Upper lobe of left lung (tissue), 6 donors: ENCODE data around the gene LUZP1. TPM values are rescaled to one million over a fixed set of nuclear protein-coding genes. Genes with fewer than 3 reads are reported as not detected.
A peak's percentile ranks its signal among the peaks of the same experiment; 100 is the strongest.

Experiments used
- ATAC-seq, 2 donors: fragments of 200-7000 bp; cut with Tn5 transposase; one replicate each; pipeline ENCODE4 v1.9.1; 2022; ENCODE audit warnings: mild to moderate bottlenecking in 2 of 2, moderate library complexity in 2 of 2; ENCODE audit not compliant: low FRiP score in 2 of 2
- DNase-seq, 2 donors: peaks; one replicate each; pipeline ENCODE4 v3.0.0-alpha.2; 2019 to 2020
- H3K27ac ChIP-seq, 4 donors: fragments of 200-600 bp; sonication (generic); one replicate each; pipeline ENCODE4 v1.5.1; 2016 to 2019
- H3K27me3 ChIP-seq, 4 donors: fragments of 200-600 bp; sonication (generic); one replicate each; pipeline ENCODE4 v1.5.1; 2017 to 2019
- H3K36me3 ChIP-seq, 4 donors: fragments of 200-600 bp; sonication (generic); one replicate each; pipeline ENCODE4 v1.5.1; 2016 to 2019
- H3K4me1 ChIP-seq, 4 donors: fragments of 200-600 bp; sonication (generic); one replicate each; pipeline ENCODE4 v1.5.1; 2018 to 2019
- H3K4me3 ChIP-seq, 4 donors: fragments of 200-600 bp; sonication (generic); one replicate each; pipeline ENCODE4 v1.5.1; 2017 to 2019; ENCODE audit warnings: mild to moderate bottlenecking in 2 of 4, moderate library complexity in 1 of 4
- H3K9me3 ChIP-seq, 4 donors: fragments of 200-600 bp; sonication (generic); one replicate each; pipeline ENCODE4 v1.5.1; 2018 to 2019
- CTCF ChIP-seq, 6 experiments: fragments of 450-650 bp in 4 of 6; fragments of 200-600 bp in 2 of 6; sonication (generic) in 2 of 6; IDR thresholded peaks; one replicate each; pipeline ENCODE4 v1.5.1; 2016 to 2019; ENCODE audit warnings: antibody characterized with exemption in 6 of 6
- EP300 ChIP-seq, 4 donors: sonication (generic); formaldehyde crosslinking; IDR thresholded peaks; one replicate each; pipeline ENCODE4 v1.5.1; 2017; ENCODE audit warnings: antibody characterized with exemption in 4 of 4, control low read depth in 2 of 4
- POLR2A ChIP-seq, 4 donors: fragments of 450-650 bp; IDR thresholded peaks; one replicate each; pipeline ENCODE4 v1.5.1; 2016 to 2017; ENCODE audit warnings: antibody characterized with exemption in 4 of 4, mild to moderate bottlenecking in 2 of 4
- POLR2AphosphoS5 ChIP-seq, 2 donors: sonication (generic); formaldehyde crosslinking; IDR thresholded peaks; one replicate each; pipeline ENCODE4 v1.5.1; 2017; ENCODE audit warnings: antibody characterized with exemption in 2 of 2
- WGBS, 2 donors: methylation state at CpG; one replicate each; pipeline ENCODE4 v1.1.5; 2017 to 2018; 5-methylcytosine and 5-hydroxymethylcytosine counted together
- total RNA-seq, 6 donors: library from RNA; depleted of rRNA in 4 of 6; stranded (reverse); fragments of >200 nt in 4 of 6; gene quantifications; one replicate each; pipeline versions ENCODE4 v1.1.0 to v1.2.1, GENCODE V29; 2016 to 2021
- donor health status: DM: no; HTN: no; CAD: no; lungs with moderate emphysema.
- donor health status: DM: no; HTN: yes; CAD: no; lungs with severe emphysema.

LUZP1 gene
- total RNA-seq, 6 donors from 2014 or later = 12.6 to 33.0 (median 21.2) TPM

DNA sequence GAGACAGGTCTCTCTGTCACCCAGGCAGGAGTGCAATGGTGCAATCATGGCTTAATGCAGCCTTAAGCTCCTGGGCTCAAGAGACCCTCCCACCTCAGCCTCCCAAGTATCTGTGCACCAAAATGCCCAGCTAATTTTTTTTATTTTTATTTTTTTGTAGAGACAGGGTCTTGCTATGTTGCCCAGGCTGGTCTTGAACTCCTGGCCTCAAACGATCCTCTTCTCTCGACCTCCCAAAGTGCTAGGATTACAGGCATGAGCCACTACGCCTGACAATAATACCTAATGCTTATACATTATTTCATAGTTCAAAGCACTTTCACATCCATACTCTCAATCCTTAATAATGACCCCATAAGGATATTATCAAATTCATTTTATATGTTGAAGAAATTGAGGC, 48.3 kb downstream of the LUZP1 start:
- H3K27ac ChIP-seq = peak overlapping the region in 1 of 4 donors; percentile 53
- no peak for ATAC-seq
- no peaks in the 10 kb centered on the region for H3K36me3 ChIP-seq
- no peak overlapping the region for H3K4me3 ChIP-seq
- no peaks in the 10 kb centered on the region for H3K27me3 ChIP-seq
- WGBS, 2 donors = 94 to 96% methylated on average over 3 of the region's 3 CpGs
- H3K9me3 ChIP-seq = no peaks in the 10 kb centered on the region
- no peak for TF ChIP-seq POLR2A (IDR thresholded peaks at IDR 0.05)
- TF ChIP-seq EP300 (IDR thresholded peaks at IDR 0.05) = no peak
- no peak for TF ChIP-seq CTCF (IDR thresholded peaks at IDR 0.05)
- peaks cover 22 to 50% (median 31%) of the 10 kb centered on the region in 4 donors for H3K4me1 ChIP-seq
- no peak for DNase-seq

DNA sequence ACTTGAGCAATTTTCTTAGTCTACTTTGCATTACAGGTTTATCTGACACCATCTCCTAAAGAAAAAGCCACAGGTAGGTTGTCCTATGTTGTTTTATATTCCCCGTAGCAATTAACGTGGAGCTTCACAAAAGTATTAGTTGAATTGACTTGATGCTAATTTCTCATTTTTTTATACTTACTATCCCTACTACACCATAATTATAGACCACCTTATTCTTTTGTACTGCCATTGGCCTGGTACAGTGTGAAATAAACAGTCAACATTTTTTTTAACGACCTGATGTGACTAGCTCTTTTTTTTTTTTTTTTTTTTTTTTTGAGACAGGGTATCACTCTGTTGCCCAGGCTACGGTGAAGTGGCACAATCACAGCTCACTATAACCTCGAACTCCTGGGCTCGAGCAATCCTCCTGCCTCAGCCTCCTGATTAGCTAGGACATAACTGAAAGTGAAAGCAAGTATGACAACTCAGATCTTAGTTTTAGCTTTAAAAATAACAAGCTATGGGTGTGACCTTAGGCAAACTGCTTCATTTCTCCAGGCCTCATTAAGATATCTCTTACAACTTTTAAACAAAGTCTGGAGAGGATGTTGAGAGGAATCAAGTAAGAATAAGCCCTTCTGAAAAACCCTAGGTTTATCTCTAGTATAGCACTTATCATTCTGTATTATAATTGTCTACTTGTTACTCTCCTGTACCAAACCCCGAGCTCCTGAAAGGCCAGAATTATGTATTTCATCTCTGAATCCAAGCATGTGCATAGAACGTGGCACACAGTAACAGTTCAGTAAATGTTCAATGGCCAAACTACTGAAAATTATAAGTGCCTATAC, 49.5 kb downstream of the LUZP1 start:
- no peak for TF ChIP-seq POLR2A (IDR thresholded peaks at IDR 0.05)
- no peak for TF ChIP-seq EP300 (IDR thresholded peaks at IDR 0.05)
- no peak for TF ChIP-seq CTCF (IDR thresholded peaks at IDR 0.05)
- Histone ChIP-seq H3K27me3 (no peaks in the 10 kb centered on the region), H3K36me3 (no peaks in the 10 kb centered on the region), H3K4me1 (peaks cover 29 to 62% (median 40%) of the 10 kb centered on the region in 4 donors), H3K27ac (peak overlapping the region; percentile 1 to 54 (median 38)), H3K4me3 (peak overlapping the region in 1 of 4 donors; percentile 7), H3K9me3 (no peaks in the 10 kb centered on the region)
- peak in 1 of 2 donors; percentile 27 for ATAC-seq
- DNase-seq = no peak
- WGBS, 2 donors = 40 to 46% methylated on average over 8 of the region's 8 CpGs

DNA sequence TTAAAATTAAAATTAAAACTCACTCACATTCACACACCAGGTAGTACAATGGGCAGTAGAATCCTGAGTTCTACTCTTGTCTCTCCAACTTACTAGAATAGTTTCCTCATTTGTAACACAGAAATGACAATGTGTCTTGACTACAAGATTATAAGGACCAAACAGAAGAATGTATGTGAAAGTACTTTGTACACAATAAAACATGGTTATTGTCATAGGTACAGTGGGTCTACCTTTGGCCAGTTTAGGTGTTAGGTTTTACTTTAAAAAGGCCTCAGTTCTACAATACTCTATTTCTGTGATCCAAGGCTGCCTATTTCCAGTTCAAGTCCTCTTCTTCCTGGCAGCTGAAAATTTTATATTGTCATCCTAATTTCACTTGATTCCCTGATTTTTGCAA, 50.2 kb downstream of the LUZP1 start:
- no peaks in the 10 kb centered on the region for H3K9me3 ChIP-seq
- H3K4me3 ChIP-seq = no peak overlapping the region
- peaks cover 30 to 69% (median 40%) of the 10 kb centered on the region in 4 donors for H3K4me1 ChIP-seq
- no peak for TF ChIP-seq POLR2A (IDR thresholded peaks at IDR 0.05)
- no peak for TF ChIP-seq POLR2AphosphoS5 (IDR thresholded peaks at IDR 0.05)
- TF ChIP-seq CTCF (IDR thresholded peaks at IDR 0.05) = no peak
- TF ChIP-seq EP300 (IDR thresholded peaks at IDR 0.05) = no peak
- no peak for DNase-seq
- no peaks in the 10 kb centered on the region for H3K27me3 ChIP-seq
- H3K27ac ChIP-seq = no peak overlapping the region
- H3K36me3 ChIP-seq = no peaks in the 10 kb centered on the region
- ATAC-seq = no peak

GRCh38 chr1:23116921-23117699, 51.5 kb downstream of the LUZP1 start:
- peaks cover 29 to 64% (median 35%) of the 10 kb centered on the region in 4 donors for H3K4me1 ChIP-seq
- WGBS, 2 donors = 45 to 66% methylated on average over 2 of the region's 2 CpGs
- no peaks in the 10 kb centered on the region for H3K9me3 ChIP-seq
- H3K27ac ChIP-seq = no peak overlapping the region
- H3K4me3 ChIP-seq = no peak overlapping the region
- DNase-seq (no peak), ATAC-seq (no peak)
- no peak for TF ChIP-seq POLR2A (IDR thresholded peaks at IDR 0.05)
- no peak for TF ChIP-seq POLR2AphosphoS5 (IDR thresholded peaks at IDR 0.05)
- TF ChIP-seq EP300 (IDR thresholded peaks at IDR 0.05) = no peak
- TF ChIP-seq CTCF (IDR thresholded peaks at IDR 0.05) = no peak
- no peaks in the 10 kb centered on the region for H3K27me3 ChIP-seq
- no peaks in the 10 kb centered on the region for H3K36me3 ChIP-seq
